Heart left ventricle (tissue), 16 donors: ENCODE data around the gene SLC51A. TPM values are rescaled to one million over a fixed set of nuclear protein-coding genes. Genes with fewer than 3 reads are reported as not detected.
A peak's percentile ranks its signal among the peaks of the same experiment; 100 is the strongest.

ENCODE experiments used
- ATAC-seq, 4 donors: fragments of 200-7000 bp; cut with Tn5 transposase; one replicate each; pipeline ENCODE4 v1.9.1; 2020 to 2022; ENCODE audit warnings: moderate library complexity in 4 of 4, mild to moderate bottlenecking in 3 of 4, moderate number of reproducible peaks in 1 of 4
- DNase-seq, 5 donors: peaks; one replicate each; pipeline ENCODE4 v3.0.0-alpha.2; 2020
- H3K27ac ChIP-seq, 12 donors: fragments of 200-600 bp; sonication (generic) in 4 of 12; one replicate each; pipeline versions ENCODE4 v1.5.0 to v1.8.0; 2016 to 2022; ENCODE audit warnings: mild to moderate bottlenecking in 2 of 12
- H3K27me3 ChIP-seq, 9 donors: fragments of 200-600 bp; sonication (generic) in 2 of 9; one replicate each; pipeline versions ENCODE4 v1.5.1 to v1.8.0; 2016 to 2022; ENCODE audit warnings: mild to moderate bottlenecking in 3 of 9
- H3K36me3 ChIP-seq, 9 donors: fragments of 200-600 bp; sonication (generic) in 2 of 9; one replicate each; pipeline versions ENCODE4 v1.5.0 to v1.8.0; 2018 to 2022; ENCODE audit warnings: mild to moderate bottlenecking in 2 of 9
- H3K4me1 ChIP-seq, 12 donors: fragments of 200-600 bp; sonication (generic) in 4 of 12; one replicate each; pipeline versions ENCODE4 v1.5.0 to v1.8.0; 2016 to 2022; ENCODE audit warnings: mild to moderate bottlenecking in 3 of 12
- H3K4me3 ChIP-seq, 12 donors: fragments of 200-600 bp; sonication (generic) in 4 of 12; one replicate each; pipeline versions ENCODE4 v1.5.0 to v1.8.0; 2017 to 2022; ENCODE audit warnings: mild to moderate bottlenecking in 9 of 12, moderate library complexity in 4 of 12
- H3K9me3 ChIP-seq, 12 donors: fragments of 200-600 bp; sonication (generic) in 4 of 12; one replicate each; pipeline versions ENCODE4 v1.5.0 to v1.8.0; 2016 to 2022; ENCODE audit warnings: mild to moderate bottlenecking in 1 of 12
- CTCF ChIP-seq, 12 donors: fragments of 200-600 bp; sonication (generic) in 4 of 12; IDR thresholded peaks; one replicate each; pipeline versions ENCODE4 v1.5.0 to v1.8.0; 2018 to 2022; ENCODE audit warnings: antibody characterized with exemption in 12 of 12, mild to moderate bottlenecking in 5 of 12
- POLR2A ChIP-seq, 2 donors: fragments of 450-650 bp; IDR thresholded peaks; one replicate each; pipeline ENCODE4 v1.6.1; 2017; ENCODE audit warnings: antibody characterized with exemption in 2 of 2, mild to moderate bottlenecking in 2 of 2, moderate library complexity in 2 of 2
- whole genome bisulfite sequencing, 4 donors: extraction: QIAGEN DNeasy Blood & Tissue Kit in 2 of 4; methylation state at CpG; one replicate each; pipeline versions ENCODE4 v1.1.5 to v1.1.7; 2013 to 2018; 5-methylcytosine and 5-hydroxymethylcytosine counted together
- intact Hi-C, 10 donors: fragments of 100-400 bp; cut with DNase I; formaldehyde crosslinking; loops; one replicate each; pipeline versions ENCODE4 v1.11.1 to v1.14.2; 2022
- polyA plus RNA-seq, 2 donors: library from polyadenylated mRNA; stranded (reverse); fragments of 200-250 nt; gene quantifications; one replicate each; pipeline ENCODE4 v1.2.3, GENCODE V29; 2013
- total RNA-seq, 9 donors: library from RNA; depleted of rRNA in 2 of 9; stranded (reverse); fragments of >200 nt in 2 of 9; fragmentation: NEBNext Ultra II Directional in 3 of 9; extraction: Animal tissue kit (Norgen Biotek cat#: 25700) in 3 of 9; gene quantifications; one replicate each; pipeline versions ENCODE4 v1.1.0 to v1.2.4, GENCODE V29; 2016 to 2023
- donor health status: ischemic (EF 13 %, LVEDD 7.1; RV severe dilation, severe dysfunction).
- donor health status: healthy with polysubstance abuse.
- donor health status: DM: no; HTN: yes; CAD: no.
- donor health status: DM: no; HTN: no; CAD: no.
- donor health status: ischemic (EF 25% LVEDD 6.9; RV normal size, moderate dysfunction).
- donor health status: ischemic (EF 25% LVEDD 5.7; RV mildly dilated, moderate dysfunction).
- donor health status: healthy.
- donor health status: DM: yes; HTN: yes; CAD: no.
- donor health status: ischemic (EF 35%, LVEDD 5.7; RV mildly dilated, moderate dysfunction).
- donor health status: nonischemic (EF 11% LVEDD 7.7; RV severe dilation, severe dysfunction).
- donor health status: DM: yes; HTN: yes; CAD: no.
- donor health status: PGD.
- donor health status: ischemic (EF 29% LVEDD 5.4; RV normal size, mild dysfunction).
- donor health status: nonischemic (EF 23%, LVEDD 6.1; RV moderate dilation, normal function).

SLC51A gene
- total and polyA plus RNA-seq, 11 donors, result 0.18 to 1.9 (median 0.78) TPM; not detected in 7

GRCh38 chr3:196227121-196227561 is 10.8 kb downstream of the SLC51A start:
- TF ChIP-seq CTCF (IDR thresholded peaks at IDR 0.05) (no peak), POLR2A (IDR thresholded peaks at IDR 0.05) (no peak)
- intact Hi-C loops, result no loop called here
- peaks cover 0 to 14% (median 4%) of the 10 kb centered on the region in 12 donors for H3K4me1 ChIP-seq
- no peaks in the 10 kb centered on the region for H3K9me3 ChIP-seq
- peak overlapping the region in 1 of 12 donors; percentile 14 for H3K27ac ChIP-seq
- H3K27me3 ChIP-seq, result no peaks in the 10 kb centered on the region
- DNase-seq (no peak), ATAC-seq (peak in 1 of 4 donors; percentile 7)
- WGBS, 4 donors, result 75 to 82% (median 79%) methylated on average over 7 to 14 of the region's 14 CpGs
- no peaks in the 10 kb centered on the region for H3K36me3 ChIP-seq
- H3K4me3 ChIP-seq, result no peak overlapping the region

GRCh38 chr3:196227629-196228493 is 11.5 kb downstream of the SLC51A start:
- peaks cover 0 to 14% (median 6%) of the 10 kb centered on the region in 12 donors for H3K4me1 ChIP-seq
- no peaks in the 10 kb centered on the region for H3K27me3 ChIP-seq
- 38 to 56% (median 51%) methylated on average over 19 to 24 of the region's 24 CpGs for WGBS, 4 donors
- intact Hi-C loops, result no loop called here
- TF ChIP-seq CTCF (IDR thresholded peaks at IDR 0.05) (no peak), POLR2A (IDR thresholded peaks at IDR 0.05) (no peak)
- no peaks in the 10 kb centered on the region for H3K9me3 ChIP-seq
- ATAC-seq (peak; percentile 39 to 75 (median 60)), DNase-seq (no peak)
- peak overlapping the region in 1 of 12 donors; percentile 14 for H3K27ac ChIP-seq
- H3K36me3 ChIP-seq, result no peaks in the 10 kb centered on the region
- no peak overlapping the region for H3K4me3 ChIP-seq

GRCh38 chr3:196232154-196232881 is 16.0 kb downstream of the SLC51A start:
- 94 to 95% (median 95%) methylated on average over 12 of the region's 12 CpGs for WGBS, 4 donors
- Histone ChIP-seq H3K36me3 (peaks cover 0 to 36% (median 14%) of the 10 kb centered on the region in 9 donors), H3K4me3 (no peak overlapping the region), H3K9me3 (no peaks in the 10 kb centered on the region), H3K27ac (peak overlapping the region in 1 of 12 donors; percentile 52), H3K27me3 (no peaks in the 10 kb centered on the region), H3K4me1 (peaks cover 0 to 13% (median 5%) of the 10 kb centered on the region in 12 donors)
- intact Hi-C loops, result no loop called here
- TF ChIP-seq CTCF (IDR thresholded peaks at IDR 0.05) (no peak), POLR2A (IDR thresholded peaks at IDR 0.05) (no peak)
- ATAC-seq (no peak), DNase-seq (no peak)

- no peak for TF ChIP-seq POLR2A (IDR thresholded peaks at IDR 0.05)
- no peak for TF ChIP-seq CTCF (IDR thresholded peaks at IDR 0.05)
- peak overlapping the region in 1 of 12 donors; percentile 52 for H3K27ac ChIP-seq
- ATAC-seq (no peak), DNase-seq (no peak)
- H3K36me3 ChIP-seq, result peaks cover 0 to 42% (median 19%) of the 10 kb centered on the region in 9 donors
- WGBS, 4 donors, result 86 to 97% (median 92%) methylated on average over 8 of the region's 8 CpGs
- H3K9me3 ChIP-seq, result no peaks in the 10 kb centered on the region
- H3K4me3 ChIP-seq, result no peak overlapping the region
- no peaks in the 10 kb centered on the region for H3K27me3 ChIP-seq
- intact Hi-C loops, result no loop called here
- peaks cover 0 to 9% (median 1%) of the 10 kb centered on the region in 12 donors for H3K4me1 ChIP-seq
These were observed 16.5 kb downstream of the SLC51A start for GRCh38 chr3:196232882-196233251.
